PFSK-1 (cell line): Measurements from ENCODE around the gene DYRK1A.

Experiments used
- FOXP2 ChIP-seq: optimal IDR thresholded peaks from 2 replicates; pipeline ENCODE3; 2011; ENCODE audit warnings: borderline replicate concordance, control low read depth, inconsistent platforms; ENCODE audit not compliant: insufficient read depth; ENCODE audit errors: extremely low read length, extremely low read depth
- POLR2AphosphoS5 ChIP-seq: IDR thresholded peaks from 2 replicates; pipeline ENCODE4 v1.6.1; 2012; ENCODE audit warnings: low read depth, mild to moderate bottlenecking, control low read depth, low read length, moderate library complexity
- REST ChIP-seq, 2 experiments: IDR thresholded peaks; 2 replicates each; pipeline versions ENCODE4 v1.6.1 to v1.8.0; 2011 to 2012; ENCODE audit warnings: low read depth in 2 of 2, low read length in 2 of 2, control low read depth in 1 of 2, inconsistent platforms in 1 of 2, mild to moderate bottlenecking in 1 of 2, moderate library complexity in 1 of 2; ENCODE audit not compliant: insufficient read depth in 1 of 2
- SIN3A ChIP-seq: IDR thresholded peaks from 2 replicates; pipeline ENCODE4 v1.6.1; 2012; ENCODE audit warnings: mild to moderate bottlenecking, low read length, moderate library complexity, borderline replicate concordance; ENCODE audit not compliant: insufficient read depth
- TAF1 ChIP-seq: IDR thresholded peaks from 2 replicates; pipeline ENCODE4 v1.6.1; 2012; ENCODE audit warnings: low read length, control low read depth, borderline replicate concordance; ENCODE audit not compliant: insufficient read depth

Gene DYRK1A

GRCh38 chr21:37421306-37421705 is 54.7 kb downstream of the DYRK1A start:
- TF ChIP-seq TAF1: no peak
- no peak for TF ChIP-seq POLR2AphosphoS5
- TF ChIP-seq SIN3A: no peak
- no peak for TF ChIP-seq FOXP2
- no peak for TF ChIP-seq REST (IDR thresholded peaks at IDR 0.05; ENCODE audit: insufficient read depth in 1 of 2, low read depth in 2 of 2, low read length in 2 of 2)

DNA sequence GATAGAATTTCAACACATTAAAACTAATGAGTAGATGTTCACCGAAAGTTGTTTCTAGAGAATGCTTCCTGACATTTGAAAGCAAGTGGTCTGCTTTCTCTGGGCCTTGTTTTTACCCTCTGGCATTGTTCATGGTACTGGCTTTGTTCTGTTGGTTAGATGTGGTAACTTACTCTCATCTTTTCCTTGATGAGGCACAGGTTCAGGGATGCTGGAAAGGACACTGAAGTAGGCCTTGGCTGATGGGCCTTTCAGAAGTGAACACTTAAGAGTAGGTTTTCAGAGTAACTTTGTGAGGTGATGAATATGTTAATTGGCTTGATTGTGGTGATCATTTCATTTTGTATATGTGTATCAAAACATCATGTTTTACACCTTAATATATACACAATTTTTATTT is 55.8 kb downstream of the DYRK1A start:
- TF ChIP-seq REST (IDR thresholded peaks at IDR 0.05; ENCODE audit: insufficient read depth in 1 of 2, low read depth in 2 of 2, low read length in 2 of 2): no peak
- no peak for TF ChIP-seq POLR2AphosphoS5
- no peak for TF ChIP-seq SIN3A
- TF ChIP-seq TAF1: no peak
- no peak for TF ChIP-seq FOXP2

DNA sequence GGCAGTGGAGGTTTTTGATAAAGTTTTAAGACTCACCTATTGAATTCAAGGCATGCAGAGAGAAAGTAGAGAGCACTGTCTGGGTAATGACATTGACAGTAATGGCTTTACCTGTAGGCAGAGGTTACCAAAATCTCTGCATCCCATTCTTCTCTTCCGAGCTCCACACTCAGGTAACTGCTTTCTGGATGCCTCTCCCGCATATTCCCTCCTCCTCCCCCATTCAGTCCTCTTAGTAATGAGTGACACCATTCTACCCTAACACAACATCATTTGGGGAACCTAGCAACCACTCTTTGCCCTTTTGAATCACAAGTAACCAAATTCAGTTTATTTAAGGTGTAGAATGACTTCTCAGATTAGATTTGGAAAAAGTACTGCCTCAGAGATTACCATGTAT is 56.5 kb downstream of the DYRK1A start:
- TF ChIP-seq TAF1: no peak
- no peak for TF ChIP-seq SIN3A
- no peak for TF ChIP-seq FOXP2
- no peak for TF ChIP-seq POLR2AphosphoS5
- no peak for TF ChIP-seq REST (IDR thresholded peaks at IDR 0.05; ENCODE audit: insufficient read depth in 1 of 2, low read depth in 2 of 2, low read length in 2 of 2)

DNA sequence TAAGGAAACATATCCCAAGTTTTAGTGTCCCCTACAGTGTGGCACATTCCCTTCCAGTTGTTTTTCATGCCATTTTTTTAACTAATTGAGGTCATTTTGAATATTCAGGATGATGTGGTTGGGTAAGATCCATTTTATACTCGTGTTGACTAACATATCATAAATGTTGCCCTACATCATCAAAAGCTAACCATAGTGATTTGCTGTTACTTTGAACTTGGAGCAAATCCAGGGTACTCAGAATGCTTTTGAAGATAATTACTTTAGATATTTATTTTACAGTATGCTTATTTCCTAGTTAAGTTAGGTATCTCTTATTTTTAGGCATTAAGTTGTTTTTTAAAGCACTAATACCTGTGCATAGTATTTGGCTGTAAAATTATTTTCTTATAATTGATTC is 57.8 kb downstream of the DYRK1A start:
- TF ChIP-seq REST (IDR thresholded peaks at IDR 0.05; ENCODE audit: insufficient read depth in 1 of 2, low read depth in 2 of 2, low read length in 2 of 2) (no peak), FOXP2 (no peak), POLR2AphosphoS5 (no peak), TAF1 (no peak), SIN3A (no peak)

DNA sequence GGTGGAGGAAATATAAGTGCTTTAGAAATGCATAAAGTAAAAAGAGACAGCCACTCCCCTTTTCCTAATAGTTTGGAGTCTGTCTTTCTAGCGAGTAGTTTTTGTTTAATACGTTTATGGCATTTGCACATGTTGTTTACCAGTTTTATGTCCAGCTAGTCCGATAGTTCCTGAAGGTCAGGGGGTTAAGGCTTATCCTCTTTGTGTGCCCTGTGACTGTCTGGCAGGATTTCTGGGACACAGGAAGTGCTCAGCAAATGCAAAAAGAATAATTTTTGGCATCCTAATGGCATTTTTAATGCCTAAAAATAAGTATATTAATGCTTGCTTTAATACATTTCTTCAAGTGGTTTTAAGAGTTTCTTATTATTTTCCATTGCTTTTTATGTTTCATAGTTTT is 58.4 kb downstream of the DYRK1A start:
- TF ChIP-seq FOXP2 (no peak), POLR2AphosphoS5 (no peak), TAF1 (no peak), REST (IDR thresholded peaks at IDR 0.05; ENCODE audit: insufficient read depth in 1 of 2, low read depth in 2 of 2, low read length in 2 of 2) (no peak)
